Endodermal cell (in vitro differentiated cells): ENCODE results near the gene CNDP2. TPM values are rescaled to one million over a fixed set of nuclear protein-coding genes. Genes with fewer than 3 reads are reported as not detected.

Experiments
- DNase-seq: peaks from one replicate; pipeline ENCODE4 v3.0.0-alpha.2; 2017
- H3K27ac ChIP-seq: 2 replicates; pipeline ENCODE4 v1.5.1; 2013; ENCODE audit warnings: mild to moderate bottlenecking, low read depth, low read length, moderate library complexity
- H3K27me3 ChIP-seq: 2 replicates; pipeline ENCODE4 v1.6.1; 2013; ENCODE audit warnings: mild to moderate bottlenecking, low read length, moderate library complexity; ENCODE audit not compliant: insufficient read depth, control insufficient read depth, poor library complexity, severe bottlenecking
- H3K36me3 ChIP-seq: 2 replicates; pipeline ENCODE4 v1.7.0; 2013; ENCODE audit warnings: mild to moderate bottlenecking, low read length, moderate library complexity; ENCODE audit not compliant: control insufficient read depth, insufficient read depth
- H3K4me1 ChIP-seq: one replicate; pipeline ENCODE4 v1.7.0; 2013; ENCODE audit warnings: low read length; ENCODE audit not compliant: control insufficient read depth, insufficient read depth
- H3K4me3 ChIP-seq: 2 replicates; pipeline ENCODE4 v1.5.1; 2013; ENCODE audit warnings: mild to moderate bottlenecking, low read length, moderate library complexity
- H3K9ac ChIP-seq: 2 replicates; pipeline ENCODE4 v1.6.1; 2013; ENCODE audit warnings: mild to moderate bottlenecking, low read length, moderate library complexity; ENCODE audit not compliant: poor library complexity, severe bottlenecking; ENCODE audit errors: extremely low read depth
- H3K9me3 ChIP-seq: 2 replicates; pipeline ENCODE4 v1.6.1; 2013; ENCODE audit warnings: mild to moderate bottlenecking, low read length, moderate library complexity; ENCODE audit not compliant: control insufficient read depth
- H3K27ac Mint-ChIP-seq: 2 replicates; pipeline ENCODE4 v1.8.0; 2020; ENCODE audit warnings: mixed read lengths
- H3K27me3 Mint-ChIP-seq: 2 replicates; pipeline ENCODE4 v1.8.0; 2021; ENCODE audit warnings: mild to moderate bottlenecking, mixed read lengths; ENCODE audit not compliant: insufficient read depth
- H3K36me3 Mint-ChIP-seq: 2 replicates; pipeline ENCODE4 v1.8.0; 2020; ENCODE audit warnings: low read depth, mixed read lengths
- H3K4me1 Mint-ChIP-seq: 2 replicates; pipeline ENCODE4 v1.8.0; 2020; ENCODE audit warnings: mixed read lengths
- H3K4me3 Mint-ChIP-seq: 2 replicates; pipeline ENCODE4 v1.8.0; 2020; ENCODE audit warnings: mild to moderate bottlenecking, moderate library complexity, mixed read lengths
- H3K9me3 Mint-ChIP-seq: 2 replicates; pipeline ENCODE4 v1.8.0; 2020; ENCODE audit warnings: mild to moderate bottlenecking, mixed read lengths
- CTCF ChIP-seq: fragments of 200-600 bp; sonication (generic); conservative IDR thresholded peaks from 2 replicates; pipeline ENCODE4 v1.5.0; 2021; ENCODE audit warnings: antibody characterized with exemption, mild to moderate bottlenecking
- WGBS, 2 experiments: methylation state at CpG; one replicate each; pipeline versions ENCODE4 v1.1.5 to v1.1.7; 2013; ENCODE audit warnings: missing lambda C conversion rate in 2 of 2, mixed read lengths in 1 of 2; ENCODE audit not compliant: insufficient coverage in 1 of 2, insufficient read length in 1 of 2; 5-methylcytosine and 5-hydroxymethylcytosine counted together
- total RNA-seq, 2 donors: library from RNA; stranded (reverse); fragmentation: NEBNext Ultra II Directional in 1 of 2; extraction: Animal tissue kit (Norgen Biotek cat#: 25700) in 1 of 2; gene quantifications; 2 replicates in 1 of 2; 3 replicates in 1 of 2; pipeline ENCODE4 v1.2.1, GENCODE V29; 2021

CNDP2 gene
- total RNA-seq, 2 donors from 2014 or later, result 385 to 416 TPM

GRCh38 chr18:74528913-74529312 lies 32.8 kb downstream of the CNDP2 start:
- Mint-ChIP-seq H3K9me3 (no peaks in the 10 kb centered on the region), H3K4me3 (no peak overlapping the region), H3K4me1 (peaks cover 10% of the 10 kb centered on the region), H3K27ac (no peak overlapping the region), H3K36me3 (peaks cover 4% of the 10 kb centered on the region), H3K27me3 (peaks cover 4% of the 10 kb centered on the region)
- DNase-seq, result no peak
- H3K27ac ChIP-seq, result no peak overlapping the region
- H3K9me3 ChIP-seq, result no peaks in the 10 kb centered on the region
- no peaks in the 10 kb centered on the region for H3K4me1 ChIP-seq
- H3K9ac ChIP-seq, result no peak overlapping the region
- no peak for TF ChIP-seq CTCF
- H3K27me3 ChIP-seq, result no peaks in the 10 kb centered on the region
- H3K4me3 ChIP-seq, result no peak overlapping the region
- H3K36me3 ChIP-seq, result no peaks in the 10 kb centered on the region
- WGBS, 2 experiments, result 90 to 100% methylated on average over 1 to 2 of the region's 3 CpGs

DNA sequence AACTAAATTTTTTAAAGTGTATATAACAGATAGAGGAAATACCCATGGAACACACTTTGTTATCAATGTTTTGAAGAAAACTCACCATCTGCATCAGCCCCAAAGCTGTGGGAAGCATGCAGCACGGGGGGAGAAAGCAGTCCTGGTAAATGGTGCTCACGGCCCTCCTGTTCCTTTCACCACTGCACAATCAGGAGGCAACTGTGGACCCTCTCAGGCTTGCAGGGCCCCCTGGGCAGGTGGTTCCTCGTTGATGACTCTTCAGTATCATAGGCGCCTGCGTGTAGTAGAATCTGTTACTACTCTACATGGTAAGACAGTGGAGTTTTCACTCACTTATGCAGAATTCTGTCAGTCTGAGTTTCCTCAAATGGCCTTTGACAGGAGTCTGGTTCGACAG lies 33.2 kb downstream of the CNDP2 start:
- H3K27me3 Mint-ChIP-seq, result peaks cover 4% of the 10 kb centered on the region
- no peak for DNase-seq
- TF ChIP-seq CTCF, result no peak

DNA sequence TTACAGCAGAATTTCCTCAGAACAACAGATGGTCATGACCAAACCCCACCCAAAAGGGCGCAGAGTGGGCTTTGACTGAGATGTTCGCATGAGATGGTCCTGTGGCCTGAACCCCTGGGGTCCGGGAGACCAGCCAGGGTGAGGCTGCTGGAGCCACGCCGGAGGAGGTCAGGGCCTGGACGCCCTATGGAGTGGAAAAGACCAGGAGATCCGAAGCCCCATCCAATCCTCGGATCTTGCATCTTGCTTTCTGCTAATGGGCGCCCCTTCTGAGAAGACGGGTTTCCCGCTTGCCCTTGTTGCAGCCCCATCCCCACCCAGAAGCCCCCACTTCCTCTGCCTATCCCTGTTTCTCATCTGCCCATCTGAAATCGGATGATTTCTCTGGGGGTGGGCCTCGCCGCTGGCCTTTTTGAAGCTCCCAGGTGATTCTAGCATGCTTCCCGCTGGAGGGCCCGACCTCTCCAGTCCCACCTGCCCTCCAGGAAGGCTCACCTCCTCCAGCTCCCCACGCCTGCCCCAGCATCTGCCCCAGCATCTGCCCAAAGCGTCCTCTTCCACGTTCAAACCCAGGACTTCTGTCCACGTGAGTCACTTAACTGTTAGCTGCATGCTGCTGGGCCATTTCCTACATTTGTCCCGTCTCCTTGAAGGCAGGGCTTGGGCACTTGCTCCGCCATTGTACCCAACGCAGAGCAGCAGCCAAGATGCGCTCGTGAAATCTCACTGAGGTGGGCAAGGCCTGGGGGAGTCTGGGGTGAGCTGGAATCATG lies 33.8 kb downstream of the CNDP2 start:
- peak; percentile 32 for DNase-seq
- H3K36me3 Mint-ChIP-seq, result no peaks in the 10 kb centered on the region

More for the DNA sequence above, 33.2 kb downstream of the CNDP2 start:
- Histone ChIP-seq H3K36me3 (no peaks in the 10 kb centered on the region), H3K27me3 (no peaks in the 10 kb centered on the region), H3K4me3 (no peak overlapping the region), H3K4me1 (no peaks in the 10 kb centered on the region), H3K27ac (no peak overlapping the region), H3K9ac (no peak overlapping the region), H3K9me3 (no peaks in the 10 kb centered on the region)
- Mint-ChIP-seq H3K4me3 (no peak overlapping the region), H3K27ac (no peak overlapping the region), H3K36me3 (peaks cover 1% of the 10 kb centered on the region), H3K4me1 (peaks cover 6% of the 10 kb centered on the region), H3K9me3 (no peaks in the 10 kb centered on the region)
- 86 to 92% methylated on average over 4 to 6 of the region's 6 CpGs for WGBS, 2 experiments

More for the DNA sequence above, 33.8 kb downstream of the CNDP2 start:
- no peak overlapping the region for H3K9ac ChIP-seq
- H3K9me3 Mint-ChIP-seq, result no peaks in the 10 kb centered on the region
- no peak overlapping the region for H3K27ac Mint-ChIP-seq
- no peaks in the 10 kb centered on the region for H3K27me3 ChIP-seq
- H3K4me1 ChIP-seq, result no peaks in the 10 kb centered on the region
- H3K36me3 ChIP-seq, result no peaks in the 10 kb centered on the region
- no peak overlapping the region for H3K4me3 ChIP-seq
- WGBS, 2 experiments, result 95 to 96% methylated on average over 15 to 25 of the region's 25 CpGs
- peaks cover 4% of the 10 kb centered on the region for H3K27me3 Mint-ChIP-seq
- peaks cover 7% of the 10 kb centered on the region for H3K4me1 Mint-ChIP-seq
- TF ChIP-seq CTCF, result no peak
- H3K4me3 Mint-ChIP-seq, result no peak overlapping the region
- H3K27ac ChIP-seq, result no peak overlapping the region
- H3K9me3 ChIP-seq, result no peaks in the 10 kb centered on the region
